Measurements from ENCODE around the gene NTNG2. TPM values are rescaled to one million over a fixed set of nuclear protein-coding genes. Genes with fewer than 3 reads are reported as not detected.

NTNG2 gene
- total RNA-seq, 1 experiment from 2014 or later, result not detected

DNA sequence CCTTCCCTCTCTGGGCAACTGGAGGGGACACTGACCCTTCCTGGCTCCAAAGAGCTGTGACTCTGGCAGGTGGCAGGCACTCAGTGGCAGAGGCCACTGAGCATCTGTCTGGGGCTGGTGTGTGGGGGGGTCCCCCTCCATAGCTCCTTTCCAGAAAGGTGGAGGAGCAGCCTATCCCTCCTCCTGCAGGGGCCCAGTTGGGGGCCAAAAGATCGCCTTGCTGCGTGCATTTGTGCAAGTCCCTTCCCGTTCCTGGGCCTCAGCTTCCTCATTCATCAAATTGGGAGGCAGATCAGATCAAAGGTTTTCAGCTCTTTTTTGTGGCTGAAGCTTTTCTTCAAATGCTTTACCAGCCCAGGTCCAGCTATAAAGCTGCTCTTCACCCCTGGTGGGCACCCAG is 77.7 kb downstream of the NTNG2 start:
- Mint-ChIP-seq H3K4me3 (ENCODE audit: unreplicated experiment) (no peak overlapping the region), H3K27me3 (ENCODE audit: insufficient read depth, unreplicated experiment) (peaks cover 14% of the 10 kb centered on the region), H3K27ac (ENCODE audit: low read depth, unreplicated experiment) (no peak overlapping the region), H3K36me3 (ENCODE audit: insufficient read depth, unreplicated experiment) (no peaks in the 10 kb centered on the region), H3K4me1 (ENCODE audit: insufficient read depth, unreplicated experiment) (peaks cover 5% of the 10 kb centered on the region), H3K9me3 (ENCODE audit: unreplicated experiment) (no peaks in the 10 kb centered on the region)
- no TSS peak for BruUV-seq (replicated peaks)
- POLR2A ChIA-PET, result interaction anchor here (0.6 kb wide), 1 partner anchor 477 kb away, joined by 3 read pairs; no protein-coding TSS in a partner anchor
- no peak for DNase-seq (ENCODE audit: unreplicated experiment)
- CTCF ChIA-PET, result interaction anchor here (0.6 to 7.1 kb wide), 6 partner anchors 19 to 1640 kb away, joined by 3 to 114 read pairs (median 4); no protein-coding TSS in a partner anchor
- TF ChIP-seq, protein P1, sequence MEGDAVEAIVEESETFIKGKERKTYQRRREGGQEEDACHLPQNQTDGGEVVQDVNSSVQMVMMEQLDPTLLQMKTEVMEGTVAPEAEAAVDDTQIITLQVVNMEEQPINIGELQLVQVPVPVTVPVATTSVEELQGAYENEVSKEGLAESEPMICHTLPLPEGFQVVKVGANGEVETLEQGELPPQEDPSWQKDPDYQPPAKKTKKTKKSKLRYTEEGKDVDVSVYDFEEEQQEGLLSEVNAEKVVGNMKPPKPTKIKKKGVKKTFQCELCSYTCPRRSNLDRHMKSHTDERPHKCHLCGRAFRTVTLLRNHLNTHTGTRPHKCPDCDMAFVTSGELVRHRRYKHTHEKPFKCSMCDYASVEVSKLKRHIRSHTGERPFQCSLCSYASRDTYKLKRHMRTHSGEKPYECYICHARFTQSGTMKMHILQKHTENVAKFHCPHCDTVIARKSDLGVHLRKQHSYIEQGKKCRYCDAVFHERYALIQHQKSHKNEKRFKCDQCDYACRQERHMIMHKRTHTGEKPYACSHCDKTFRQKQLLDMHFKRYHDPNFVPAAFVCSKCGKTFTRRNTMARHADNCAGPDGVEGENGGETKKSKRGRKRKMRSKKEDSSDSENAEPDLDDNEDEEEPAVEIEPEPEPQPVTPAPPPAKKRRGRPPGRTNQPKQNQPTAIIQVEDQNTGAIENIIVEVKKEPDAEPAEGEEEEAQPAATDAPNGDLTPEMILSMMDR (IDR thresholded peaks at IDR 0.05; ENCODE audit: unreplicated experiment), result no peak
- intact Hi-C loops (cut with micrococcal nuclease), result loop anchor here (5.0 kb wide), 1 partner anchor 427 kb away; no protein-coding TSS in a partner anchor

DNA sequence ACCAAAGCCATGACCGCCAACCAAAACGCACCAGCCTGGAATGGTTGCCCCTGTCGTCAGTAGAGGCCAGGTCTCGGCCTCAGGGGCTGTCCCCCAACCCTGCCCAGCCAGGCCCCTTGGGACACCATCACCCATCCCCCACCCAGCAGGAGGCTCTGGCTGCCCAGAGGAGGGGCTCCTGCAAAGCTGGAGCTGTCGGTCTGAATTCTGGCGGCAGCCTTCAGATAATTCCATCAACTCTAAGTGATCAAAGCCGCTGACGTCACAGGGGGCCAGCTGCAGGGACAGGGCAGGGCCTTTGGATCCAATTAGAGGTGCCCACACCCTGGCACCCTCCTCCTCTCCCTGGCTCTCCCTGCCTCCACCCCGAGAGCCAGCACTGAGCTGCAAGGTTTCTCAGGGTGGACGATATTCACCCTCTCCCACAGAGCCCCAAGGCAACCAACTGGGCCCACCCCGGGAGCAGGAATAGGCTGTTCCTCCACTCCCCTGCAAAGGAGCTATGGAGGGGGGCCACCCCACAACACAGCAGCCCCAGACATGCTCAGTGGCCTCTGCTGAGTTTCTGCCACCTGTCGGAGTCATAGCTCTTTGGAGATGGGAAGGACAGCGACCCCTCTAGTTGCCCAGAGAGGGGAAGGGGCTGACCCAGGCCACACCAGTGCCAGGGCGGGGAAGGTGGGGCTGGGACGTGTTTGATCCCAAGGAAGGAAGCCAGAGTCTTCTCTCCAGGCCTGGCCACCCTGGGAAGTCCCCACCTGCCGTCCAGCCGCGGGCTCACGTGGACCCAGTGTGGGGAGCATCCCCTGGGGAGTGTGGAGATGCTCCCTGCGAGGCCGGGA is 78.4 kb downstream of the NTNG2 start:
- peaks cover 5% of the 10 kb centered on the region for H3K4me1 Mint-ChIP-seq (ENCODE audit: insufficient read depth, unreplicated experiment)
- no TSS peak for BruUV-seq (replicated peaks)

GRCh38 chr9:132240841-132241482 is 79.1 kb downstream of the NTNG2 start:
- DNase-seq (ENCODE audit: unreplicated experiment), result peak; percentile 61
- TF ChIP-seq, protein P1 (IDR thresholded peaks at IDR 0.05; ENCODE audit: unreplicated experiment), result no peak
- intact Hi-C loops (cut with micrococcal nuclease), result no loop called here
- Mint-ChIP-seq H3K27me3 (ENCODE audit: insufficient read depth, unreplicated experiment) (peaks cover 12% of the 10 kb centered on the region), H3K36me3 (ENCODE audit: insufficient read depth, unreplicated experiment) (no peaks in the 10 kb centered on the region), H3K9me3 (ENCODE audit: unreplicated experiment) (no peaks in the 10 kb centered on the region), H3K4me3 (ENCODE audit: unreplicated experiment) (peak overlapping the region; percentile 68), H3K4me1 (ENCODE audit: insufficient read depth, unreplicated experiment) (peaks cover 5% of the 10 kb centered on the region), H3K27ac (ENCODE audit: low read depth, unreplicated experiment) (no peak overlapping the region)
- CTCF ChIA-PET, result interaction anchor here (0.5 to 1.2 kb wide), 4 partner anchors 73 to 482 kb away, joined by 3 to 6 read pairs (median 3); no protein-coding TSS in a partner anchor
- no TSS peak for BruUV-seq (replicated peaks)
- POLR2A ChIA-PET, result no interaction called here

More for the DNA sequence above, 78.4 kb downstream of the NTNG2 start:
- Mint-ChIP-seq H3K27me3 (ENCODE audit: insufficient read depth, unreplicated experiment) (peaks cover 12% of the 10 kb centered on the region), H3K27ac (ENCODE audit: low read depth, unreplicated experiment) (no peak overlapping the region), H3K36me3 (ENCODE audit: insufficient read depth, unreplicated experiment) (no peaks in the 10 kb centered on the region), H3K4me3 (ENCODE audit: unreplicated experiment) (peak overlapping the region; percentile 11), H3K9me3 (ENCODE audit: unreplicated experiment) (no peaks in the 10 kb centered on the region)
- intact Hi-C loops (cut with micrococcal nuclease), result loop anchor here (5.0 kb wide), 1 partner anchor 428 kb away; no protein-coding TSS in a partner anchor
- no peak for DNase-seq (ENCODE audit: unreplicated experiment)
- ChIA-PET POLR2A (no interaction called here), CTCF (interaction anchor here (0.5 to 1.2 kb wide), 8 partner anchors 19 to 1639 kb away, joined by 3 to 4 read pairs (median 3); no protein-coding TSS in a partner anchor)
- TF ChIP-seq, protein P1 (IDR thresholded peaks at IDR 0.05; ENCODE audit: unreplicated experiment), result no peak

- ChIA-PET CTCF (interaction anchor here (0.6 to 1.2 kb wide), 2 partner anchors 338 to 480 kb away, joined by 3 to 6 read pairs; no protein-coding TSS in a partner anchor), POLR2A (no interaction called here)
- DNase-seq (ENCODE audit: unreplicated experiment), result no peak
- H3K4me3 Mint-ChIP-seq (ENCODE audit: unreplicated experiment), result peak overlapping the region; percentile 68
- peaks cover 5% of the 10 kb centered on the region for H3K4me1 Mint-ChIP-seq (ENCODE audit: insufficient read depth, unreplicated experiment)
- no peaks in the 10 kb centered on the region for H3K36me3 Mint-ChIP-seq (ENCODE audit: insufficient read depth, unreplicated experiment)
- H3K9me3 Mint-ChIP-seq (ENCODE audit: unreplicated experiment), result no peaks in the 10 kb centered on the region
- no peak overlapping the region for H3K27ac Mint-ChIP-seq (ENCODE audit: low read depth, unreplicated experiment)
- TF ChIP-seq, protein P1 (IDR thresholded peaks at IDR 0.05; ENCODE audit: unreplicated experiment), result no peak
- no TSS peak for BruUV-seq (replicated peaks)
- H3K27me3 Mint-ChIP-seq (ENCODE audit: insufficient read depth, unreplicated experiment), result peaks cover 12% of the 10 kb centered on the region
- intact Hi-C loops (cut with micrococcal nuclease), result no loop called here
Measured at GRCh38 chr9:132241483-132241839, 79.6 kb downstream of the NTNG2 start.
